ENCODE results near the gene UBAP2L. TPM values are rescaled to one million over a fixed set of nuclear protein-coding genes. Genes with fewer than 3 reads are reported as not detected.
"Not testable (repeated sequence)": the region's sequence is repeated elsewhere in the genome, so short reads cannot be mapped to it uniquely, and the experiment has no call there.

Gene UBAP2L
- total RNA-seq, 1 experiment from 2014 or later = 265 TPM

DNA sequence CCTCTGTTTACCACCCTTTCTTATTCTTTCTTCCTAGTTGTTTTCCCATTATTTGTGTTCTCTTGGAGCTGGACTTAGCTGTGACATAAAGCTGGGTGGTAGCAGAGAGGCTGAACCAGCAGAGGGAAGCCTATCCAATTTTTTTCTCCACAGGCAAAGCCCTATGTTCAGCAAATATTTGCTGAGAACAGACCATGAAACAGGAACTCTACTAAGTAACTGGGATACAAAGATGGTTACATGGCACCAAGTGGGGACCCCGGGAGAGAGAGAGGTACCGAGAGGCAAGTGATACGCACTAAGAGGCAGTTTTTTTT is 21.2 kb upstream of the UBAP2L start:
- H3K4me3 Mint-ChIP-seq = no peak overlapping the region
- no peak overlapping the region for H3K9ac ChIP-seq (ENCODE audit: extremely low read depth, insufficient read length, low read length)
- H3K79me2 ChIP-seq (ENCODE audit: insufficient read depth, low read length) = no peaks in the 10 kb centered on the region

DNA sequence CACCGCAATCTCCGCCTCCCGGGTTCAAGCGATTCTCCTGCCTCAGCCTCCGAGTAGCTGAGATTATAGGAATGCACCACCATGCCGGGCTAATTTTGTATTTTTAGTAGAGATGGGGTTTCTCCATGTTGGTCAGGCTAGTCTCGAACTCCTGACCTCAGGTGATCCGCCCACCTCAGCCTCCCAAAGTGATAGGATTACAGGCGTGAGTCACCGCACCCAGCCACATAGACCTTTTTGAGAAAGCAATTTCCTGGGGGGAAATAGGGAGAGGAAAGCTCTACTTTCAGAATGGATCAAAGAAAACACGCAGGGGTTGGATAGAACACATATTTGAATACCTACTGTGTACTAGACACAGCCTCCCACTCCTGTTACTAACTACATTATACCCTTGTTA is 15.0 kb upstream of the UBAP2L start:
- H2AFZ ChIP-seq (ENCODE audit: low read length); H2AK5ac ChIP-seq (ENCODE audit: insufficient read length, low read length); H2BK120ac ChIP-seq (ENCODE audit: low read depth, low read length, poor library complexity, severe bottlenecking); H4K91ac ChIP-seq (ENCODE audit: insufficient read length, low read depth, low read length); H4K20me1 ChIP-seq (ENCODE audit: control insufficient read depth, insufficient read depth, insufficient read length); H3K18ac ChIP-seq (ENCODE audit: insufficient read length, low read depth, low read length); H3K9me3 ChIP-seq (ENCODE audit: control insufficient read depth, low read depth, low read length); H3K27ac ChIP-seq (ENCODE audit: insufficient read length, low read depth, low read length); H3K27me3 Mint-ChIP-seq (ENCODE audit: low read depth); H2BK15ac ChIP-seq (ENCODE audit: low read depth, low read length); H3K23ac ChIP-seq (ENCODE audit: insufficient read length, low read depth, low read length); H3K9ac ChIP-seq (ENCODE audit: extremely low read depth, insufficient read length, low read length); H2BK5ac ChIP-seq (ENCODE audit: insufficient read length, low read length); H3K4me1 Mint-ChIP-seq; H3K14ac ChIP-seq (ENCODE audit: insufficient read depth, low read length); H3K4ac ChIP-seq (ENCODE audit: low read depth, low read length); H3K4me1 ChIP-seq (ENCODE audit: insufficient read depth, low read length); H3T11ph ChIP-seq (ENCODE audit: low read length); H3K23me2 ChIP-seq (ENCODE audit: insufficient read length, low read depth, low read length, poor library complexity, severe bottlenecking); H3K9me3 Mint-ChIP-seq; H3K4me2 ChIP-seq (ENCODE audit: insufficient read depth, insufficient read length, low read length); H3K79me2 ChIP-seq (ENCODE audit: insufficient read depth, low read length); H4K8ac ChIP-seq (replicated peaks; ENCODE audit: insufficient read length, low read depth, low read length); H3K56ac ChIP-seq (ENCODE audit: insufficient read length, low read depth, low read length); H3K4me3 Mint-ChIP-seq; H3K27me3 ChIP-seq (ENCODE audit: insufficient read depth, low read length); DNase-seq; H2BK12ac ChIP-seq (ENCODE audit: insufficient read length, low read depth, low read length); H3K79me1 ChIP-seq (ENCODE audit: insufficient read depth, low read depth, low read length, poor library complexity, severe bottlenecking); H4K5ac ChIP-seq (ENCODE audit: insufficient read length, low read depth, low read length); H2BK20ac ChIP-seq (ENCODE audit: low read depth, low read length, poor library complexity, severe bottlenecking): not testable (repeated sequence)
- Mint-ChIP-seq H3K36me3 (ENCODE audit: insufficient read depth in 1 of 3, low read depth in 3 of 3) (peaks cover 26 to 51% (median 45%) of the 10 kb centered on the region in 3 experiments; a peak in 6 of 7 replicates), H3K27ac (peak overlapping the region in 2 of 3 experiments; percentile 45 to 96; a peak in 3 of 7 replicates)
- no CpG with 5 or more reads among the region's 11 CpGs for WGBS (ENCODE audit: extremely low coverage, insufficient read length, low lambda C conversion rate)

More for the DNA sequence above, 21.2 kb upstream of the UBAP2L start:
- Histone ChIP-seq H3K27me3 (ENCODE audit: insufficient read depth, low read length) (no peaks in the 10 kb centered on the region; the same call in 1 of the 2 replicates), H3K4ac (ENCODE audit: low read depth, low read length) (no peak overlapping the region), H3K18ac (ENCODE audit: insufficient read length, low read depth, low read length) (no peak overlapping the region), H3K56ac (ENCODE audit: insufficient read length, low read depth, low read length) (no peak overlapping the region), H2AK5ac (ENCODE audit: insufficient read length, low read length) (no peak overlapping the region), H2BK5ac (ENCODE audit: insufficient read length, low read length) (no peak overlapping the region), H4K20me1 (ENCODE audit: control insufficient read depth, insufficient read depth, insufficient read length) (no peaks in the 10 kb centered on the region), H3T11ph (ENCODE audit: low read length) (no peak overlapping the region), H4K91ac (ENCODE audit: insufficient read length, low read depth, low read length) (no peak overlapping the region), H3K14ac (ENCODE audit: insufficient read depth, low read length) (no peak overlapping the region), H2AFZ (ENCODE audit: low read length) (peak overlapping the region; percentile 18), H3K4me1 (ENCODE audit: insufficient read depth, low read length) (peaks cover 2% of the 10 kb centered on the region; the same call in 1 of the 2 replicates), H2BK12ac (ENCODE audit: insufficient read length, low read depth, low read length) (no peak overlapping the region), H3K79me1 (ENCODE audit: insufficient read depth, low read depth, low read length, poor library complexity, severe bottlenecking) (no peaks in the 10 kb centered on the region), H3K23me2 (ENCODE audit: insufficient read length, low read depth, low read length, poor library complexity, severe bottlenecking) (no peaks in the 10 kb centered on the region), H4K8ac (replicated peaks; ENCODE audit: insufficient read length, low read depth, low read length) (no peak overlapping the region), H3K9me3 (ENCODE audit: control insufficient read depth, low read depth, low read length) (no peaks in the 10 kb centered on the region), H3K4me2 (ENCODE audit: insufficient read depth, insufficient read length, low read length) (peak overlapping the region; percentile 7), H4K5ac (ENCODE audit: insufficient read length, low read depth, low read length) (no peak overlapping the region), H2BK15ac (ENCODE audit: low read depth, low read length) (no peak overlapping the region), H3K23ac (ENCODE audit: insufficient read length, low read depth, low read length) (no peak overlapping the region), H2BK20ac (ENCODE audit: low read depth, low read length, poor library complexity, severe bottlenecking) (no peak overlapping the region), H3K27ac (ENCODE audit: insufficient read length, low read depth, low read length) (no peak overlapping the region), H2BK120ac (ENCODE audit: low read depth, low read length, poor library complexity, severe bottlenecking) (no peak overlapping the region)
- Mint-ChIP-seq H3K27ac (no peak overlapping the region), H3K4me1 (peaks cover 4% of the 10 kb centered on the region in 2 experiments; a peak in 3 of 4 replicates), H3K27me3 (ENCODE audit: low read depth) (no peaks in the 10 kb centered on the region), H3K36me3 (ENCODE audit: insufficient read depth in 1 of 3, low read depth in 3 of 3) (no peaks in the 10 kb centered on the region), H3K9me3 (no peaks in the 10 kb centered on the region)
- WGBS (ENCODE audit: extremely low coverage, insufficient read length, low lambda C conversion rate) = no CpG with 5 or more reads among the region's 3 CpGs
- TF ChIP-seq, protein P1, sequence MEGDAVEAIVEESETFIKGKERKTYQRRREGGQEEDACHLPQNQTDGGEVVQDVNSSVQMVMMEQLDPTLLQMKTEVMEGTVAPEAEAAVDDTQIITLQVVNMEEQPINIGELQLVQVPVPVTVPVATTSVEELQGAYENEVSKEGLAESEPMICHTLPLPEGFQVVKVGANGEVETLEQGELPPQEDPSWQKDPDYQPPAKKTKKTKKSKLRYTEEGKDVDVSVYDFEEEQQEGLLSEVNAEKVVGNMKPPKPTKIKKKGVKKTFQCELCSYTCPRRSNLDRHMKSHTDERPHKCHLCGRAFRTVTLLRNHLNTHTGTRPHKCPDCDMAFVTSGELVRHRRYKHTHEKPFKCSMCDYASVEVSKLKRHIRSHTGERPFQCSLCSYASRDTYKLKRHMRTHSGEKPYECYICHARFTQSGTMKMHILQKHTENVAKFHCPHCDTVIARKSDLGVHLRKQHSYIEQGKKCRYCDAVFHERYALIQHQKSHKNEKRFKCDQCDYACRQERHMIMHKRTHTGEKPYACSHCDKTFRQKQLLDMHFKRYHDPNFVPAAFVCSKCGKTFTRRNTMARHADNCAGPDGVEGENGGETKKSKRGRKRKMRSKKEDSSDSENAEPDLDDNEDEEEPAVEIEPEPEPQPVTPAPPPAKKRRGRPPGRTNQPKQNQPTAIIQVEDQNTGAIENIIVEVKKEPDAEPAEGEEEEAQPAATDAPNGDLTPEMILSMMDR (conservative IDR thresholded peaks at IDR 0.05) = no peak
- DNase-seq = no peak

All from H9 (cell line).